Adrenal gland (tissue), 5 donors: ENCODE results near the gene TPGS2.

Experiments
- CTCF ChIP-seq, 6 experiments: fragments of 450-650 bp in 4 of 6; fragments of 200-600 bp in 2 of 6; sonication (generic) in 1 of 6; IDR thresholded peaks; 1 replicate in 5 of 6; 2 replicates in 1 of 6; pipeline versions ENCODE4 v1.5.1 to v1.8.0; 2016 to 2021; ENCODE audit warnings: antibody characterized with exemption in 6 of 6, mild to moderate bottlenecking in 2 of 6, moderate library complexity in 1 of 6
- POLR2A ChIP-seq, 2 donors: fragments of 450-650 bp; IDR thresholded peaks; one replicate each; pipeline ENCODE4 v1.6.1; 2017; ENCODE audit warnings: antibody characterized with exemption in 2 of 2, mild to moderate bottlenecking in 2 of 2, moderate library complexity in 1 of 2
- donor health status: DM: no; HTN: no; CAD: no.

DNA sequence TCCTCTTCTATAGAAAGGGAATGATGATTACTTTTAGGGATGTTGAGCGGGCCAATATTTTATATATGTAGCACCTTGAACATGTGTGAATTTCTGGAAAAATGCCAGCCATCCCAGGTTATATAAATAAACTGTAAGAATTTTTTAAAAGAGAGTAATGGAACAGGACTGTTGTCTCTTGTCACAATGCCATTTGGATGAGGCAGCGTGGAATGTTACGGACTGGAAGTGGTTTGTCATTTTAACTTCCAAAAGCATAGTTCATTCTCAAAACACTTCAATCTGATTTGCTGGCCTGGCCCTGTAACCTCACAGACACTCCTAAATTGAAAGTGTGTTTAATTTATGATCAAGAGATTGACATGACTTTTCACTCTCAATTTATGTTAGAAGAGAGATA lies 70.8 kb downstream of the TPGS2 start:
- TF ChIP-seq CTCF (IDR thresholded peaks at IDR 0.05) (no peak), POLR2A (IDR thresholded peaks at IDR 0.05) (no peak)
